Measurements from ENCODE around the gene GIMAP8. TPM values are rescaled to one million over a fixed set of nuclear protein-coding genes. Genes with fewer than 3 reads are reported as not detected.

Gene GIMAP8
- total RNA-seq, 1 donor: not detected

DNA sequence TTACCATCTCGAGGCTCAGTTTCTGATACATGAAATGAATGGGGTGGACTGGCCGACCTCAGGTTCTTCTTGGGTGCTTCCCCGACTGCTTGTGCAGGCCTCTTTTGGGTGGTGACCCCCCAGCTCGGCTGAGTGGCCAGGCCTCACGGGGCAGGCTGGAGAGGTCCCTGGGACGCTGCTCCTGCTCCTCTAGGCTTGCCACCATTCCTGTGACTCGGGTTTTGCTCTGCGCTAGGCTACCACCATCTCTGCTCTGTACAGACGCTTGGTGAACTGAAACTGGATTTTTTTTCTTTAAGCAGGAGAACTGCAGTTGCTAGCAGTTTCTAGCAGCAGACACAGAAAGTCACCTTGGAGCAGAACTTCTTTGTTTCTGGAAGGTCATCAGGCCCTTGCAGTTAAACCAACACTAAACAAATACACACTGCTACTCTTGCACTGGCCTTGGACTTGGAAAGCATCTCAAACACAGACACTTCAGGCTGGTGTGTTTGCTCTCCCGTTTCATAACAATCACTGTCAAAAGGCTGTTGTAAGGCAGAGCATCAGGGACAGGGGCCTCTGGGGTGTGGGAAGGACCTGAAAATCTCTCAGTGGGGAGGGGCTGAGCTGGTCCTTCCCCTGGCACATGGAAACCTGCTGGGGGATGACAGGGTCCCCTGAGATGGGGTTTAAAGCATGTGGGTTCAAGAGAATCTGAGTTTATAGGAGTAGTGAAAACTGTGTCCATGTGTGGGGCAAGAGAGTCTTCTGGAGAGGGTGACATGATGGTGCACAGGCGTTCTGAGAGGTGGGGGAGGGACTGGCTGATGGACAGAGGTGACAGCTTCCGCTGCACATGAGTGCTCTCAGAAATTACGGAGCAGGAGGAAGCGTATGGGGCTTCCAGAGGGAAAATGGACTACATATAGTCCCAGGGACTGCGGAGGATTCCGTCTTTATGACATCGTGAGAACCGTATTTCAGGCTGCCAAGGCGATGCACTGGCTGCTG is 35.0 kb upstream of the GIMAP8 start:
- no peaks in the 10 kb centered on the region for H3K36me3 ChIP-seq (ENCODE audit: insufficient read depth, low read length)
- H3K27ac ChIP-seq (ENCODE audit: low read depth, low read length): no peak overlapping the region
- no peaks in the 10 kb centered on the region for H3K9me3 ChIP-seq (ENCODE audit: low read depth, low read length)
- no peaks in the 10 kb centered on the region for H3K79me2 ChIP-seq (ENCODE audit: insufficient read depth, low read length)
- H3K4me2 ChIP-seq (ENCODE audit: insufficient read depth, low read length): no peak overlapping the region
- no peak overlapping the region for H3K4me3 ChIP-seq (ENCODE audit: insufficient read depth, low read length)
- H3K4me1 ChIP-seq (ENCODE audit: insufficient read depth, low read length): no peaks in the 10 kb centered on the region
- no peak for DNase-seq (ENCODE audit: insufficient read length, low spot score, missing footprints)
- no peaks in the 10 kb centered on the region for H3K27me3 ChIP-seq (ENCODE audit: insufficient read depth, low read length)
- no peak overlapping the region for H2AFZ ChIP-seq (ENCODE audit: low read length)
- no peak for TF ChIP-seq CTCF (IDR thresholded peaks at IDR 0.05; ENCODE audit: extremely low read depth, low read depth, low read length)
- H4K20me1 ChIP-seq (ENCODE audit: insufficient read depth, low read length): no peaks in the 10 kb centered on the region

- DNase-seq (ENCODE audit: insufficient read length, low spot score, missing footprints): no peak
- Histone ChIP-seq H4K20me1 (ENCODE audit: insufficient read depth, low read length) (no peaks in the 10 kb centered on the region), H3K27me3 (ENCODE audit: insufficient read depth, low read length) (no peaks in the 10 kb centered on the region), H3K4me2 (ENCODE audit: insufficient read depth, low read length) (no peak overlapping the region), H3K79me2 (ENCODE audit: insufficient read depth, low read length) (no peaks in the 10 kb centered on the region), H3K4me1 (ENCODE audit: insufficient read depth, low read length) (no peaks in the 10 kb centered on the region), H3K9me3 (ENCODE audit: low read depth, low read length) (no peaks in the 10 kb centered on the region), H3K27ac (ENCODE audit: low read depth, low read length) (no peak overlapping the region), H2AFZ (ENCODE audit: low read length) (no peak overlapping the region), H3K36me3 (ENCODE audit: insufficient read depth, low read length) (no peaks in the 10 kb centered on the region), H3K4me3 (ENCODE audit: insufficient read depth, low read length) (no peak overlapping the region)
- TF ChIP-seq CTCF (IDR thresholded peaks at IDR 0.05; ENCODE audit: extremely low read depth, low read depth, low read length): no peak
Observed at GRCh38 chr7:150417239-150417638, 33.2 kb upstream of the GIMAP8 start.

GRCh38 chr7:150417863-150418262 is 32.6 kb upstream of the GIMAP8 start:
- Histone ChIP-seq H3K4me2 (ENCODE audit: insufficient read depth, low read length) (no peak overlapping the region), H3K9me3 (ENCODE audit: low read depth, low read length) (no peaks in the 10 kb centered on the region), H3K36me3 (ENCODE audit: insufficient read depth, low read length) (no peaks in the 10 kb centered on the region), H3K79me2 (ENCODE audit: insufficient read depth, low read length) (no peaks in the 10 kb centered on the region), H3K4me3 (ENCODE audit: insufficient read depth, low read length) (no peak overlapping the region), H3K27ac (ENCODE audit: low read depth, low read length) (no peak overlapping the region), H4K20me1 (ENCODE audit: insufficient read depth, low read length) (no peaks in the 10 kb centered on the region), H2AFZ (ENCODE audit: low read length) (no peak overlapping the region), H3K4me1 (ENCODE audit: insufficient read depth, low read length) (no peaks in the 10 kb centered on the region), H3K27me3 (ENCODE audit: insufficient read depth, low read length) (no peaks in the 10 kb centered on the region)
- no peak for TF ChIP-seq CTCF (IDR thresholded peaks at IDR 0.05; ENCODE audit: extremely low read depth, low read depth, low read length)
- no peak for DNase-seq (ENCODE audit: insufficient read length, low spot score, missing footprints)

DNA sequence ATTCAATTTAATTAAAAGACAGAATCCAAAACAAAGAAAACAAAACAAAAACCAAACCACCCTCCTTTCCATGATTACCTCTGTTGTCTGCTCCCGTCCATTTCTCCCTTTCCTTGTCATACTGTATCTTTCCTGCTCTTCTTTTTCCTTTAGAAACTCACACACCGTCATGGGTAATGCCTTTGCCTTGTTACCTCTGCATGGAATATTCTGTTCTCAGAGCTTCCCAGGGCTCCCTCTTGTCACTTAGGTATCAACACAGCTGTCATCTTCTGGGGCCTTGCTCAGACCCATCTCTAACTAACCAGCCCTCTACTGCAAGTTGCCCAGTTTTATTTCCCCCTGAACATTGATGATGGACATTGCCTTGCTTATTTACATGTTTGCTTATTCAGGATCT is 30.2 kb upstream of the GIMAP8 start:
- Histone ChIP-seq H3K4me1 (ENCODE audit: insufficient read depth, low read length) (no peaks in the 10 kb centered on the region), H4K20me1 (ENCODE audit: insufficient read depth, low read length) (no peaks in the 10 kb centered on the region), H3K4me2 (ENCODE audit: insufficient read depth, low read length) (no peak overlapping the region), H3K36me3 (ENCODE audit: insufficient read depth, low read length) (no peaks in the 10 kb centered on the region), H3K4me3 (ENCODE audit: insufficient read depth, low read length) (no peak overlapping the region), H3K9me3 (ENCODE audit: low read depth, low read length) (no peaks in the 10 kb centered on the region), H3K79me2 (ENCODE audit: insufficient read depth, low read length) (no peaks in the 10 kb centered on the region), H2AFZ (ENCODE audit: low read length) (no peak overlapping the region), H3K27ac (ENCODE audit: low read depth, low read length) (no peak overlapping the region), H3K27me3 (ENCODE audit: insufficient read depth, low read length) (no peaks in the 10 kb centered on the region)
- DNase-seq (ENCODE audit: insufficient read length, low spot score, missing footprints): no peak
- TF ChIP-seq CTCF (IDR thresholded peaks at IDR 0.05; ENCODE audit: extremely low read depth, low read depth, low read length): no peak

Data from osteoblast (primary cell).